SK-N-SH (cell line): Measurements from ENCODE around the gene SHROOM3. TPM values are rescaled to one million over a fixed set of nuclear protein-coding genes. Genes with fewer than 3 reads are reported as not detected.

Source experiments
- CTCF ChIA-PET: fragments of 300-600, 350-600 bp; formaldehyde crosslinking; extraction: SDS; loops from one replicate; lab custom pipeline; 2021; lab: Yijun Ruan, JAX
- POLR2A ChIA-PET: fragments of 350-600 bp; sonication (Branson Sonifier 250); formaldehyde crosslinking; extraction: SDS; loops from one replicate; lab custom pipeline; 2020; ENCODE audit warnings: antibody characterized with exemption, inconsistent platforms; lab: Yijun Ruan, JAX
- DNase-seq: peaks from one replicate; pipeline ENCODE4 v3.0.0; 2012
- H2AFZ ChIP-seq: fragments of 200-600 bp; sonication (generic); 2 replicates; pipeline ENCODE4 v1.8.1; 2016; ENCODE audit warnings: antibody characterized with exemption, mild to moderate bottlenecking, low read depth
- H3F3A ChIP-seq: fragments of 200-600 bp; sonication (generic); replicated peaks from 2 replicates; pipeline ENCODE3; 2016; ENCODE audit warnings: antibody characterized with exemption, mild to moderate bottlenecking; ENCODE audit not compliant: insufficient read depth
- H3K27ac ChIP-seq, 2 experiments: fragments of 200-500 bp in 1 of 2; fragments of 200-600 bp in 1 of 2; sonication (Bioruptor generic) in 1 of 2; sonication (generic), shearing (Covaris generic) in 1 of 2; 2 replicates each; pipeline versions ENCODE4 v1.5.1 to v1.6.1; 2014 to 2016; ENCODE audit warnings: low read depth in 2 of 2, inconsistent platforms in 1 of 2, low read length in 1 of 2, mild to moderate bottlenecking in 1 of 2, mixed read lengths in 1 of 2
- H3K27me3 ChIP-seq: fragments of 200-600 bp; sonication (generic), shearing (Covaris generic); 2 replicates; pipeline ENCODE4 v1.6.1; 2016; ENCODE audit warnings: mixed run types; ENCODE audit not compliant: insufficient read depth
- H3K36me3 ChIP-seq, 2 experiments: fragments of 200-500 bp in 1 of 2; fragments of 200-600 bp in 1 of 2; sonication (Bioruptor generic) in 1 of 2; sonication (generic) in 1 of 2; replicated peaks in 1 of 2; 2 replicates each; pipeline versions ENCODE3 to v1.5.1; 2014 to 2016; ENCODE audit warnings: low read length in 1 of 2, mild to moderate bottlenecking in 1 of 2; ENCODE audit not compliant: insufficient read depth in 2 of 2, control insufficient read depth in 1 of 2
- H3K4me1 ChIP-seq, 2 experiments: fragments of 200-500 bp in 1 of 2; fragments of 200-600 bp in 1 of 2; sonication (Bioruptor generic) in 1 of 2; sonication (generic), shearing (Covaris generic) in 1 of 2; 2 replicates each; pipeline versions ENCODE4 v1.5.1 to v1.6.1; 2014 to 2016; ENCODE audit warnings: low read depth in 1 of 2, low read length in 1 of 2, mixed run types in 1 of 2; ENCODE audit not compliant: insufficient read depth in 2 of 2, control insufficient read depth in 1 of 2
- H3K4me2 ChIP-seq: fragments of 200-600 bp; sonication (generic), shearing (Covaris generic); 2 replicates; pipeline ENCODE4 v1.6.1; 2017; ENCODE audit warnings: mixed run types
- H3K4me3 ChIP-seq, 2 experiments: fragments of 200-500 bp in 1 of 2; fragments of 200-600 bp in 1 of 2; sonication (Bioruptor generic) in 1 of 2; sonication (generic), shearing (Covaris generic) in 1 of 2; 2 replicates each; pipeline versions ENCODE4 v1.5.1 to v1.8.1; 2014 to 2016; ENCODE audit warnings: low read depth in 2 of 2, inconsistent platforms in 1 of 2, low read length in 1 of 2, mild to moderate bottlenecking in 1 of 2, mixed read lengths in 1 of 2, moderate library complexity in 1 of 2
- H3K79me2 ChIP-seq: fragments of 200-600 bp; sonication (generic); 2 replicates; pipeline ENCODE4 v1.8.1; 2017; ENCODE audit warnings: mild to moderate bottlenecking; ENCODE audit not compliant: insufficient read depth
- H3K9ac ChIP-seq: fragments of 200-600 bp; sonication (generic); 2 replicates; pipeline ENCODE4 v1.6.1; 2017; ENCODE audit warnings: mixed run types
- H3K9me2 ChIP-seq: fragments of 200-600 bp; sonication (generic); 2 replicates; pipeline ENCODE4 v1.6.1; 2017; ENCODE audit warnings: mixed run types
- H3K9me3 ChIP-seq: fragments of 200-600 bp; sonication (generic); 2 replicates; pipeline ENCODE4 v1.6.1; 2017; ENCODE audit warnings: mixed run types, mild to moderate bottlenecking, moderate library complexity
- H4K20me1 ChIP-seq: fragments of 200-600 bp; sonication (generic); 2 replicates; pipeline ENCODE4 v1.6.1; 2017; ENCODE audit warnings: mild to moderate bottlenecking, mixed run types; ENCODE audit not compliant: insufficient read depth
- CHD2 ChIP-seq: fragments of 150-350 bp; IDR thresholded peaks from 2 replicates; pipeline ENCODE4 v1.6.1; 2018; ENCODE audit warnings: low read length; ENCODE audit not compliant: partially characterized antibody
- CTCF ChIP-seq: fragments of 200-600 bp; sonication (generic); IDR thresholded peaks from 2 replicates; pipeline ENCODE4 v1.6.1; 2017; ENCODE audit warnings: antibody characterized with exemption, mild to moderate bottlenecking, moderate library complexity
- ELF1 ChIP-seq: IDR thresholded peaks from 2 replicates; pipeline ENCODE4 v1.4.0; 2012
- EZH2phosphoT487 ChIP-seq: fragments of 200-600 bp; sonication (generic); IDR thresholded peaks from 2 replicates; pipeline ENCODE4 v1.6.1; 2017; ENCODE audit warnings: low read depth, mixed run types, mild to moderate bottlenecking, antibody characterized with exemption, moderate library complexity, borderline replicate concordance
- FOSL2 ChIP-seq: IDR thresholded peaks from 2 replicates; pipeline ENCODE4 v1.4.0; 2012; ENCODE audit warnings: low read depth, mild to moderate bottlenecking, moderate library complexity, borderline replicate concordance
- FOXM1 ChIP-seq: IDR thresholded peaks from 2 replicates; pipeline ENCODE4 v1.4.0; 2012; ENCODE audit warnings: low read depth, mild to moderate bottlenecking
- GATA2 ChIP-seq: sonication (generic); formaldehyde crosslinking; IDR thresholded peaks from 2 replicates; pipeline ENCODE4 v1.5.0; 2020; ENCODE audit warnings: mild to moderate bottlenecking, missing genetic modification reagents
- JUND ChIP-seq: IDR thresholded peaks from 2 replicates; pipeline ENCODE4 v1.4.0; 2012
- MAX ChIP-seq: IDR thresholded peaks from 2 replicates; pipeline ENCODE4 v1.4.0; 2012; ENCODE audit warnings: low read depth
- PBX3 ChIP-seq: IDR thresholded peaks from 2 replicates; pipeline ENCODE4; 2012
- RAD21 ChIP-seq: IDR thresholded peaks from 2 replicates; pipeline ENCODE4 v1.6.1; 2012; ENCODE audit warnings: mild to moderate bottlenecking, low read length
- RCOR1 ChIP-seq: fragments of 150-350 bp; IDR thresholded peaks from 2 replicates; pipeline ENCODE4 v1.6.1; 2017; ENCODE audit warnings: antibody characterized with exemption, low read length
- RFX5 ChIP-seq: IDR thresholded peaks from 2 replicates; pipeline ENCODE4 v1.6.1; 2012; ENCODE audit warnings: mild to moderate bottlenecking, improper control_type of control experiment, low read length
- SIN3A ChIP-seq: IDR thresholded peaks from 2 replicates; pipeline ENCODE4 v1.6.1; 2012; ENCODE audit warnings: low read depth, mild to moderate bottlenecking, low read length, moderate library complexity, borderline replicate concordance
- SMC3 ChIP-seq: IDR thresholded peaks from 2 replicates; pipeline ENCODE4 v1.6.1; 2012; ENCODE audit warnings: low read depth, low read length, improper control_type of control experiment
- TCF12 ChIP-seq: IDR thresholded peaks from 2 replicates; pipeline ENCODE4 v1.4.0; 2012
- YY1 ChIP-seq: IDR thresholded peaks from 2 replicates; pipeline ENCODE4 v1.4.0; 2012; ENCODE audit warnings: low read depth, mild to moderate bottlenecking
- WGBS: methylation state at CpG from one replicate; pipeline ENCODE4 v1.1.6; 2017; ENCODE audit warnings: low lambda C conversion rate; 5-methylcytosine and 5-hydroxymethylcytosine counted together
- polyA plus RNA-seq, 3 experiments: library from polyadenylated mRNA; depleted of rRNA; stranded (reverse); fragments of >200 nt; gene quantifications; 2 replicates each; pipeline ENCODE4 v1.2.3, GENCODE V29; 2012
- TF ChIP-seq, protein P1 (sequence below): fragments of 150-350 bp; IDR thresholded peaks from 2 replicates; pipeline ENCODE4 v1.6.1; 2016; ENCODE audit warnings: mild to moderate bottlenecking, low read depth, low read length
- TF ChIP-seq, protein P2 (sequence below): IDR thresholded peaks from 2 replicates; pipeline ENCODE4 v1.4.0; 2012; ENCODE audit warnings: low read depth, borderline replicate concordance

SHROOM3 gene
- polyA plus RNA-seq, 1 of the 3 experiments (the other 2 are of a cell fraction): 4.3 TPM

DNA sequence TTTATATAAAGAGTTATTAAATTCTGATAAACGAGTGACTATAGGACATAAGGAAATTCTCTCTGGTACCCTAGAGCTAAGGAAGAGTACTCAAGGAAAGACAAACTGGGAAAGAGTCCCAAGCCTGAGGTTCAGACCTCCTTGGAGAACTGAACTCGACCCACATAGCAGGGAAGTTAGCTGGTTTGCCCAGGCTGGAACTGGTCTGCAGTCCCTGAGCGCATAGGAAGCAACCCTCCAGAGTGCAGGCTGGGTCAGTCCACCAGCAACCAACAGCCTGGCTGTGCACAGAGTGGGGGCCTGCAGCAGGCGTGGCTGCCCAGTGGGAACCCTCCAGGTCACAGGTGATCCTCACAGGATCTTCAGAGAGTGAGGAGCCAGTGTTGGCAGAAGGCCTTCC lies 348.8 kb downstream of the SHROOM3 start:
- H3K4me2 ChIP-seq: peak overlapping the region; percentile 58
- CTCF ChIA-PET: interaction anchor here (0.6 to 1.0 kb wide), 2 partner anchors 96 to 280 kb away, joined by 3 read pairs; no protein-coding TSS in a partner anchor
- H3K27me3 ChIP-seq: no peaks in the 10 kb centered on the region
- peaks cover 16% of the 10 kb centered on the region for H3F3A ChIP-seq
- H3K79me2 ChIP-seq: peaks cover 21% of the 10 kb centered on the region; the same call in 1 of the 2 replicates
- peaks cover 43 to 62% of the 10 kb centered on the region in 2 experiments for H3K36me3 ChIP-seq
- TF ChIP-seq RFX5 (no peak), ELF1 (no peak), RCOR1 (no peak), JUND (no peak), MAX (no peak), FOSL2 (no peak), RAD21 (no peak), SIN3A (no peak), GATA2 (no peak), YY1 (no peak), PBX3 (no peak), SMC3 (no peak), CTCF (no peak), EZH2phosphoT487 (no peak), FOXM1 (no peak), TCF12 (no peak), CHD2 (no peak)
- TF ChIP-seq, protein P1, sequence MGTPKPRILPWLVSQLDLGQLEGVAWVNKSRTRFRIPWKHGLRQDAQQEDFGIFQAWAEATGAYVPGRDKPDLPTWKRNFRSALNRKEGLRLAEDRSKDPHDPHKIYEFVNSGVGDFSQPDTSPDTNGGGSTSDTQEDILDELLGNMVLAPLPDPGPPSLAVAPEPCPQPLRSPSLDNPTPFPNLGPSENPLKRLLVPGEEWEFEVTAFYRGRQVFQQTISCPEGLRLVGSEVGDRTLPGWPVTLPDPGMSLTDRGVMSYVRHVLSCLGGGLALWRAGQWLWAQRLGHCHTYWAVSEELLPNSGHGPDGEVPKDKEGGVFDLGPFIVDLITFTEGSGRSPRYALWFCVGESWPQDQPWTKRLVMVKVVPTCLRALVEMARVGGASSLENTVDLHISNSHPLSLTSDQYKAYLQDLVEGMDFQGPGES: no peak
- TF ChIP-seq, protein P2, sequence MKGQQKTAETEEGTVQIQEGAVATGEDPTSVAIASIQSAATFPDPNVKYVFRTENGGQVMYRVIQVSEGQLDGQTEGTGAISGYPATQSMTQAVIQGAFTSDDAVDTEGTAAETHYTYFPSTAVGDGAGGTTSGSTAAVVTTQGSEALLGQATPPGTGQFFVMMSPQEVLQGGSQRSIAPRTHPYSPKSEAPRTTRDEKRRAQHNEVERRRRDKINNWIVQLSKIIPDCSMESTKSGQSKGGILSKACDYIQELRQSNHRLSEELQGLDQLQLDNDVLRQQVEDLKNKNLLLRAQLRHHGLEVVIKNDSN: no peak
- TF ChIP-seq, all 33 proteins: peak for 0
- Histone ChIP-seq H3K9me2 (no peaks in the 10 kb centered on the region), H2AFZ (no peak overlapping the region), H3K4me3 (no peak overlapping the region), H3K27ac (peak overlapping the region in 1 of 2 experiments; percentile 97; a peak in 3 of 4 replicates), H3K4me1 (peaks cover 0 to 30% of the 10 kb centered on the region in 2 experiments; a peak in 1 of 4 replicates), H3K9ac (peak overlapping the region; percentile 82), H3K9me3 (peaks cover 8% of the 10 kb centered on the region; the same call in 1 of the 2 replicates), H4K20me1 (no peaks in the 10 kb centered on the region)
- POLR2A ChIA-PET: no interaction called here
- no peak for DNase-seq
- 80% methylated on average over 2 of the region's 4 CpGs for WGBS
